ENCODE measurements around the gene HSPBP1. TPM values are rescaled to one million over a fixed set of nuclear protein-coding genes. Genes with fewer than 3 reads are reported as not detected.
A peak's percentile ranks its signal among the peaks of the same experiment; 100 is the strongest.

The HSPBP1 gene
- total and polyA plus RNA-seq, 2 of the 4 experiments (the other 2 are of a cell fraction): 21.0 to 43.2 TPM

- ATAC-seq (ENCODE audit: low read depth): no peak
- peaks cover 23% of the 10 kb centered on the region for H3K9me1 ChIP-seq (ENCODE audit: insufficient read depth, low read length)
- TF ChIP-seq MAZ (IDR thresholded peaks at IDR 0.05; ENCODE audit: borderline replicate concordance, low read depth, low read length): no peak
- no peak for TF ChIP-seq FOS (IDR thresholded peaks at IDR 0.05; ENCODE audit: low read depth, low read length)
- TF ChIP-seq CEBPB (IDR thresholded peaks at IDR 0.05; ENCODE audit: low read depth, low read length): no peak
- no peak for TF ChIP-seq MAFK (IDR thresholded peaks at IDR 0.05; ENCODE audit: low read depth, low read length)
- no peak for TF ChIP-seq SMC3 (IDR thresholded peaks at IDR 0.05; ENCODE audit: low read depth, low read length)
- TF ChIP-seq RAD21 (IDR thresholded peaks at IDR 0.05; ENCODE audit: low read length): no peak
- TF ChIP-seq POLR2A (IDR thresholded peaks at IDR 0.05; ENCODE audit: low read depth, low read length): no peak
- TF ChIP-seq RCOR1 (IDR thresholded peaks at IDR 0.05; ENCODE audit: insufficient replicate concordance, low read length): no peak
Measured at GRCh38 chr19:55247621-55248099, 32.2 kb downstream of the HSPBP1 start.

More at GRCh38 chr19:55247621-55248099, 32.2 kb downstream of the HSPBP1 start:
- in situ Hi-C loops (cut with MboI; ENCODE audit: low sequenced_read_pairs) (no loop called here), intact Hi-C loops (cut with micrococcal nuclease) (no loop called here), dilution Hi-C loops (cut with HindIII; ENCODE audit: low sequenced_read_pairs, unreplicated experiment) (no loop called here)
- H4K91ac ChIP-seq (ENCODE audit: insufficient read depth, low read depth, low read length): no peak overlapping the region
- H3K27me3 ChIP-seq (ENCODE audit: control insufficient read depth, insufficient read depth, low read length): no peaks in the 10 kb centered on the region
- H3K56ac ChIP-seq (ENCODE audit: extremely low read depth, insufficient read depth, low read length): no peak overlapping the region
- no peak overlapping the region for H3K4ac ChIP-seq (ENCODE audit: low read depth, low read length)
- no peak overlapping the region for H4K5ac ChIP-seq (ENCODE audit: low read depth, low read length)
- no peak for DNase-seq
- H3K79me1 ChIP-seq (ENCODE audit: low read depth in 1 of 2, low read length in 2 of 2): peaks cover 12 to 84% of the 10 kb centered on the region in 2 experiments
- H3K4me3 ChIP-seq (ENCODE audit: insufficient read depth, low read depth, low read length): no peak overlapping the region
- H2BK5ac ChIP-seq (ENCODE audit: low read depth, low read length, poor library complexity, severe bottlenecking): no peak overlapping the region
- H2AFZ ChIP-seq (replicated peaks; ENCODE audit: low read length, poor library complexity): no peak overlapping the region
- 0 out of 2 replicates have a peak, but pooled peaks cover 1% of the 10 kb centered on the region for H3K4me1 ChIP-seq (ENCODE audit: control insufficient read depth, insufficient read depth, low read length)
- no peak overlapping the region for H3K27ac ChIP-seq (ENCODE audit: insufficient read depth, low read length)
- ChIA-PET POLR2A (ENCODE audit: unreplicated experiment) (no interaction called here), CTCF (no interaction called here)
- no peak overlapping the region for H2BK20ac ChIP-seq (ENCODE audit: low read depth, low read length)
- H2AK9ac ChIP-seq (replicated peaks; ENCODE audit: low read depth, low read length, poor library complexity): peak overlapping the region; percentile 78
- H4K20me1 ChIP-seq (ENCODE audit: insufficient read depth, low read length): peaks cover 66% of the 10 kb centered on the region
- H3K14ac ChIP-seq (replicated peaks; ENCODE audit: low read depth, low read length): no peak overlapping the region
- no TSS peak for BruUV-seq (replicated peaks)
- no peak overlapping the region for H3K9ac ChIP-seq (ENCODE audit: low read depth, low read length)
- H4K8ac ChIP-seq (ENCODE audit: low read depth in 2 of 2, low read length in 2 of 2): no peak overlapping the region
- H2BK120ac ChIP-seq (ENCODE audit: low read depth, low read length): no peak overlapping the region
- H2BK15ac ChIP-seq (ENCODE audit: low read depth, low read length): no peak overlapping the region
- H2AK5ac ChIP-seq (ENCODE audit: low read depth, low read length): no peak overlapping the region
- no peak overlapping the region for H3K4me2 ChIP-seq (ENCODE audit: low read depth, low read length)
- H3K9me3 ChIP-seq (ENCODE audit: control insufficient read depth, insufficient read depth, low read length): no peaks in the 10 kb centered on the region
- no peak overlapping the region for H3K18ac ChIP-seq (ENCODE audit: low read depth, low read length)
- H3K36me3 ChIP-seq (ENCODE audit: control insufficient read depth, insufficient read depth, low read length): peaks cover 29% of the 10 kb centered on the region
- WGBS, 2 experiments (ENCODE audit: extremely low coverage in 2 of 2, insufficient read length in 1 of 2): 100% methylated on average over 1 of the region's 10 CpGs; no CpG with 5 or more reads in 1 of the 2 experiments
- H3K23ac ChIP-seq (ENCODE audit: low read depth, low read length): no peak overlapping the region
